Measurements from ENCODE around the gene HYI. TPM values are rescaled to one million over a fixed set of nuclear protein-coding genes. Genes with fewer than 3 reads are reported as not detected.

HYI gene
- total RNA-seq, 1 donor from 2014 or later, result 72.6 TPM

GRCh38 chr1:43447891-43448708 lies 5.6 kb downstream of the HYI start:
- H3K27ac ChIP-seq, result no peak overlapping the region
- no peaks in the 10 kb centered on the region for H3K27me3 ChIP-seq
- intact Hi-C loops (cut with DNase I), result no loop called here
- H3K36me3 ChIP-seq, result peaks cover 87% of the 10 kb centered on the region
- no peaks in the 10 kb centered on the region for H3K4me1 ChIP-seq
- H3K4me3 ChIP-seq, result no peak overlapping the region
- TF ChIP-seq CTCF (IDR thresholded peaks at IDR 0.05), result no peak
- H3K9me3 ChIP-seq, result no peaks in the 10 kb centered on the region
- no peak for ATAC-seq
- DNase-seq, result no peak

GRCh38 chr1:43446881-43447835 lies 6.6 kb downstream of the HYI start:
- H3K4me3 ChIP-seq, result no peak overlapping the region
- H3K27ac ChIP-seq, result no peak overlapping the region
- H3K4me1 ChIP-seq, result no peaks in the 10 kb centered on the region
- no peaks in the 10 kb centered on the region for H3K9me3 ChIP-seq
- intact Hi-C loops (cut with DNase I), result no loop called here
- TF ChIP-seq CTCF (IDR thresholded peaks at IDR 0.05), result no peak
- peaks cover 96% of the 10 kb centered on the region for H3K36me3 ChIP-seq
- DNase-seq (no peak), ATAC-seq (no peak)
- no peaks in the 10 kb centered on the region for H3K27me3 ChIP-seq

- Histone ChIP-seq H3K9me3 (no peaks in the 10 kb centered on the region), H3K27me3 (no peaks in the 10 kb centered on the region), H3K27ac (no peak overlapping the region), H3K4me3 (no peak overlapping the region), H3K36me3 (peaks cover 99% of the 10 kb centered on the region), H3K4me1 (no peaks in the 10 kb centered on the region)
- intact Hi-C loops (cut with DNase I), result no loop called here
- DNase-seq (no peak), ATAC-seq (no peak)
- no peak for TF ChIP-seq CTCF (IDR thresholded peaks at IDR 0.05)
Observed at GRCh38 chr1:43446388-43446740, 7.4 kb downstream of the HYI start.

GRCh38 chr1:43445606-43446387 lies 7.9 kb downstream of the HYI start:
- H3K4me3 ChIP-seq, result no peak overlapping the region
- TF ChIP-seq CTCF (IDR thresholded peaks at IDR 0.05), result no peak
- no peak overlapping the region for H3K27ac ChIP-seq
- no peaks in the 10 kb centered on the region for H3K27me3 ChIP-seq
- H3K4me1 ChIP-seq, result no peaks in the 10 kb centered on the region
- peaks cover 99% of the 10 kb centered on the region for H3K36me3 ChIP-seq
- intact Hi-C loops (cut with DNase I), result no loop called here
- DNase-seq (no peak), ATAC-seq (no peak)
- no peaks in the 10 kb centered on the region for H3K9me3 ChIP-seq

GRCh38 chr1:43444836-43445235 lies 8.9 kb downstream of the HYI start:
- H3K4me1 ChIP-seq, result no peaks in the 10 kb centered on the region
- H3K27me3 ChIP-seq, result no peaks in the 10 kb centered on the region
- DNase-seq, result no peak
- no peak overlapping the region for H3K27ac ChIP-seq
- H3K9me3 ChIP-seq, result no peaks in the 10 kb centered on the region
- H3K4me3 ChIP-seq, result no peak overlapping the region
- H3K36me3 ChIP-seq, result peaks cover 98% of the 10 kb centered on the region
- no peak for ATAC-seq
- TF ChIP-seq CTCF (IDR thresholded peaks at IDR 0.05), result no peak
- intact Hi-C loops (cut with DNase I), result no loop called here

All from upper lobe of right lung (tissue), 1 donor.